ENCODE data around the gene WRNIP1. TPM values are rescaled to one million over a fixed set of nuclear protein-coding genes. Genes with fewer than 3 reads are reported as not detected.

Gene WRNIP1
- total and polyA plus RNA-seq, 2 of the 8 experiments (the other 6 are each of a cell fraction or from before 2014, with no cell fraction given): 38.2 to 39.2 TPM

DNA sequence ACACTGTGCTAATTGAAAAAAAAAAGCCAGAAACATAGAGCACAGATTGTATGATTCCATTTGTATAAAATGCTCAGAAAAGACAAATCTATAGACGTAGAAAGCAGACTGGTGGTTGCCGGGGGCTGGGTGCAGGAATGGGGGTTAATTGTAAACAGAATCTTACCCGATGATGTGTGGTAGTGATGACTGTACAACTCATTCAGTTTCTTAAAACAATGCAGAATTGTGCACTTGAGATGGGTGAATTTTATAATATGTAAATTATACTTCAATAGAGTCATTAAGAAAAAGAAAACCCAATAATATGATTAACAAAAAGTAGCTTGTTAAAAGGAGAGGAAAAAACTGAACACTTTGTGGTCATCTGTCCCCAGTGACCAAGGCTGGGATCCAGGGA, 10.8 kb upstream of the WRNIP1 start (continued):
- TF ChIP-seq, protein P1, sequence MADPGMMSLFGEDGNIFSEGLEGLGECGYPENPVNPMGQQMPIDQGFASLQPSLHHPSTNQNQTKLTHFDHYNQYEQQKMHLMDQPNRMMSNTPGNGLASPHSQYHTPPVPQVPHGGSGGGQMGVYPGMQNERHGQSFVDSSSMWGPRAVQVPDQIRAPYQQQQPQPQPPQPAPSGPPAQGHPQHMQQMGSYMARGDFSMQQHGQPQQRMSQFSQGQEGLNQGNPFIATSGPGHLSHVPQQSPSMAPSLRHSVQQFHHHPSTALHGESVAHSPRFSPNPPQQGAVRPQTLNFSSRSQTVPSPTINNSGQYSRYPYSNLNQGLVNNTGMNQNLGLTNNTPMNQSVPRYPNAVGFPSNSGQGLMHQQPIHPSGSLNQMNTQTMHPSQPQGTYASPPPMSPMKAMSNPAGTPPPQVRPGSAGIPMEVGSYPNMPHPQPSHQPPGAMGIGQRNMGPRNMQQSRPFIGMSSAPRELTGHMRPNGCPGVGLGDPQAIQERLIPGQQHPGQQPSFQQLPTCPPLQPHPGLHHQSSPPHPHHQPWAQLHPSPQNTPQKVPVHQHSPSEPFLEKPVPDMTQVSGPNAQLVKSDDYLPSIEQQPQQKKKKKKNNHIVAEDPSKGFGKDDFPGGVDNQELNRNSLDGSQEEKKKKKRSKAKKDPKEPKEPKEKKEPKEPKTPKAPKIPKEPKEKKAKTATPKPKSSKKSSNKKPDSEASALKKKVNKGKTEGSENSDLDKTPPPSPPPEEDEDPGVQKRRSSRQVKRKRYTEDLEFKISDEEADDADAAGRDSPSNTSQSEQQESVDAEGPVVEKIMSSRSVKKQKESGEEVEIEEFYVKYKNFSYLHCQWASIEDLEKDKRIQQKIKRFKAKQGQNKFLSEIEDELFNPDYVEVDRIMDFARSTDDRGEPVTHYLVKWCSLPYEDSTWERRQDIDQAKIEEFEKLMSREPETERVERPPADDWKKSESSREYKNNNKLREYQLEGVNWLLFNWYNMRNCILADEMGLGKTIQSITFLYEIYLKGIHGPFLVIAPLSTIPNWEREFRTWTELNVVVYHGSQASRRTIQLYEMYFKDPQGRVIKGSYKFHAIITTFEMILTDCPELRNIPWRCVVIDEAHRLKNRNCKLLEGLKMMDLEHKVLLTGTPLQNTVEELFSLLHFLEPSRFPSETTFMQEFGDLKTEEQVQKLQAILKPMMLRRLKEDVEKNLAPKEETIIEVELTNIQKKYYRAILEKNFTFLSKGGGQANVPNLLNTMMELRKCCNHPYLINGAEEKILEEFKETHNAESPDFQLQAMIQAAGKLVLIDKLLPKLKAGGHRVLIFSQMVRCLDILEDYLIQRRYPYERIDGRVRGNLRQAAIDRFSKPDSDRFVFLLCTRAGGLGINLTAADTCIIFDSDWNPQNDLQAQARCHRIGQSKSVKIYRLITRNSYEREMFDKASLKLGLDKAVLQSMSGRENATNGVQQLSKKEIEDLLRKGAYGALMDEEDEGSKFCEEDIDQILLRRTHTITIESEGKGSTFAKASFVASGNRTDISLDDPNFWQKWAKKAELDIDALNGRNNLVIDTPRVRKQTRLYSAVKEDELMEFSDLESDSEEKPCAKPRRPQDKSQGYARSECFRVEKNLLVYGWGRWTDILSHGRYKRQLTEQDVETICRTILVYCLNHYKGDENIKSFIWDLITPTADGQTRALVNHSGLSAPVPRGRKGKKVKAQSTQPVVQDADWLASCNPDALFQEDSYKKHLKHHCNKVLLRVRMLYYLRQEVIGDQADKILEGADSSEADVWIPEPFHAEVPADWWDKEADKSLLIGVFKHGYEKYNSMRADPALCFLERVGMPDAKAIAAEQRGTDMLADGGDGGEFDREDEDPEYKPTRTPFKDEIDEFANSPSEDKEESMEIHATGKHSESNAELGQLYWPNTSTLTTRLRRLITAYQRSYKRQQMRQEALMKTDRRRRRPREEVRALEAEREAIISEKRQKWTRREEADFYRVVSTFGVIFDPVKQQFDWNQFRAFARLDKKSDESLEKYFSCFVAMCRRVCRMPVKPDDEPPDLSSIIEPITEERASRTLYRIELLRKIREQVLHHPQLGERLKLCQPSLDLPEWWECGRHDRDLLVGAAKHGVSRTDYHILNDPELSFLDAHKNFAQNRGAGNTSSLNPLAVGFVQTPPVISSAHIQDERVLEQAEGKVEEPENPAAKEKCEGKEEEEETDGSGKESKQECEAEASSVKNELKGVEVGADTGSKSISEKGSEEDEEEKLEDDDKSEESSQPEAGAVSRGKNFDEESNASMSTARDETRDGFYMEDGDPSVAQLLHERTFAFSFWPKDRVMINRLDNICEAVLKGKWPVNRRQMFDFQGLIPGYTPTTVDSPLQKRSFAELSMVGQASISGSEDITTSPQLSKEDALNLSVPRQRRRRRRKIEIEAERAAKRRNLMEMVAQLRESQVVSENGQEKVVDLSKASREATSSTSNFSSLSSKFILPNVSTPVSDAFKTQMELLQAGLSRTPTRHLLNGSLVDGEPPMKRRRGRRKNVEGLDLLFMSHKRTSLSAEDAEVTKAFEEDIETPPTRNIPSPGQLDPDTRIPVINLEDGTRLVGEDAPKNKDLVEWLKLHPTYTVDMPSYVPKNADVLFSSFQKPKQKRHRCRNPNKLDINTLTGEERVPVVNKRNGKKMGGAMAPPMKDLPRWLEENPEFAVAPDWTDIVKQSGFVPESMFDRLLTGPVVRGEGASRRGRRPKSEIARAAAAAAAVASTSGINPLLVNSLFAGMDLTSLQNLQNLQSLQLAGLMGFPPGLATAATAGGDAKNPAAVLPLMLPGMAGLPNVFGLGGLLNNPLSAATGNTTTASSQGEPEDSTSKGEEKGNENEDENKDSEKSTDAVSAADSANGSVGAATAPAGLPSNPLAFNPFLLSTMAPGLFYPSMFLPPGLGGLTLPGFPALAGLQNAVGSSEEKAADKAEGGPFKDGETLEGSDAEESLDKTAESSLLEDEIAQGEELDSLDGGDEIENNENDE (IDR thresholded peaks at IDR 0.05; ENCODE audit: insufficient replicate concordance, low read length): no peak
- TF ChIP-seq CTBP2 (IDR thresholded peaks at IDR 0.05; ENCODE audit: borderline replicate concordance, insufficient read depth, insufficient read length, low read length) (no peak), SIX5 (IDR thresholded peaks at IDR 0.05; ENCODE audit: low read depth, low read length) (no peak), SIRT6 (IDR thresholded peaks at IDR 0.05; ENCODE audit: low read length) (no peak), BACH1 (IDR thresholded peaks at IDR 0.05; ENCODE audit: low read length) (no peak), SUZ12 (IDR thresholded peaks at IDR 0.05; ENCODE audit: low read length) (no peak)
- TF ChIP-seq, protein P2, sequence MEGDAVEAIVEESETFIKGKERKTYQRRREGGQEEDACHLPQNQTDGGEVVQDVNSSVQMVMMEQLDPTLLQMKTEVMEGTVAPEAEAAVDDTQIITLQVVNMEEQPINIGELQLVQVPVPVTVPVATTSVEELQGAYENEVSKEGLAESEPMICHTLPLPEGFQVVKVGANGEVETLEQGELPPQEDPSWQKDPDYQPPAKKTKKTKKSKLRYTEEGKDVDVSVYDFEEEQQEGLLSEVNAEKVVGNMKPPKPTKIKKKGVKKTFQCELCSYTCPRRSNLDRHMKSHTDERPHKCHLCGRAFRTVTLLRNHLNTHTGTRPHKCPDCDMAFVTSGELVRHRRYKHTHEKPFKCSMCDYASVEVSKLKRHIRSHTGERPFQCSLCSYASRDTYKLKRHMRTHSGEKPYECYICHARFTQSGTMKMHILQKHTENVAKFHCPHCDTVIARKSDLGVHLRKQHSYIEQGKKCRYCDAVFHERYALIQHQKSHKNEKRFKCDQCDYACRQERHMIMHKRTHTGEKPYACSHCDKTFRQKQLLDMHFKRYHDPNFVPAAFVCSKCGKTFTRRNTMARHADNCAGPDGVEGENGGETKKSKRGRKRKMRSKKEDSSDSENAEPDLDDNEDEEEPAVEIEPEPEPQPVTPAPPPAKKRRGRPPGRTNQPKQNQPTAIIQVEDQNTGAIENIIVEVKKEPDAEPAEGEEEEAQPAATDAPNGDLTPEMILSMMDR (IDR thresholded peaks at IDR 0.05; ENCODE audit: control extremely low read depth in 1 of 3, insufficient read depth in 1 of 3, low read depth in 1 of 3, low read length in 3 of 3): no peak

Measured in H1 (cell line).